ENCODE data around the gene CD72. TPM values are rescaled to one million over a fixed set of nuclear protein-coding genes. Genes with fewer than 3 reads are reported as not detected.

Gene CD72
- total RNA-seq, 1 donor from 2014 or later = 0.56 TPM

- H3K4me3 ChIP-seq = no peak overlapping the region
- H3K4me1 Mint-ChIP-seq = no peaks in the 10 kb centered on the region
- no peaks in the 10 kb centered on the region for H3K4me1 ChIP-seq
- H3K36me3 ChIP-seq = no peaks in the 10 kb centered on the region
- no peaks in the 10 kb centered on the region for H3K27me3 ChIP-seq
- no peaks in the 10 kb centered on the region for H3F3A ChIP-seq (ENCODE audit: low read depth)
- no peaks in the 10 kb centered on the region for H3K79me2 ChIP-seq (ENCODE audit: low read depth)
- no peak overlapping the region for H3K27ac ChIP-seq
- H3K9me3 ChIP-seq (ENCODE audit: low read depth) = no peaks in the 10 kb centered on the region
- no peak overlapping the region for H3K9ac ChIP-seq
- no peaks in the 10 kb centered on the region for H4K20me1 ChIP-seq (ENCODE audit: low read depth)
- peaks cover 3% of the 10 kb centered on the region for H3K9me3 Mint-ChIP-seq
- H2AFZ ChIP-seq (replicated peaks) = no peak overlapping the region
- no peaks in the 10 kb centered on the region for H3K27me3 Mint-ChIP-seq (ENCODE audit: insufficient read depth, low read depth)
- H3K4me2 ChIP-seq = no peak overlapping the region
- DNase-seq (ENCODE audit: low spot score) = no peak
- H3K36me3 Mint-ChIP-seq = peaks cover 1% of the 10 kb centered on the region
- TF ChIP-seq EZH2 (IDR thresholded peaks at IDR 0.05) (no peak), EZH2phosphoT487 (IDR thresholded peaks at IDR 0.05) (no peak)
- TF ChIP-seq, protein P1, sequence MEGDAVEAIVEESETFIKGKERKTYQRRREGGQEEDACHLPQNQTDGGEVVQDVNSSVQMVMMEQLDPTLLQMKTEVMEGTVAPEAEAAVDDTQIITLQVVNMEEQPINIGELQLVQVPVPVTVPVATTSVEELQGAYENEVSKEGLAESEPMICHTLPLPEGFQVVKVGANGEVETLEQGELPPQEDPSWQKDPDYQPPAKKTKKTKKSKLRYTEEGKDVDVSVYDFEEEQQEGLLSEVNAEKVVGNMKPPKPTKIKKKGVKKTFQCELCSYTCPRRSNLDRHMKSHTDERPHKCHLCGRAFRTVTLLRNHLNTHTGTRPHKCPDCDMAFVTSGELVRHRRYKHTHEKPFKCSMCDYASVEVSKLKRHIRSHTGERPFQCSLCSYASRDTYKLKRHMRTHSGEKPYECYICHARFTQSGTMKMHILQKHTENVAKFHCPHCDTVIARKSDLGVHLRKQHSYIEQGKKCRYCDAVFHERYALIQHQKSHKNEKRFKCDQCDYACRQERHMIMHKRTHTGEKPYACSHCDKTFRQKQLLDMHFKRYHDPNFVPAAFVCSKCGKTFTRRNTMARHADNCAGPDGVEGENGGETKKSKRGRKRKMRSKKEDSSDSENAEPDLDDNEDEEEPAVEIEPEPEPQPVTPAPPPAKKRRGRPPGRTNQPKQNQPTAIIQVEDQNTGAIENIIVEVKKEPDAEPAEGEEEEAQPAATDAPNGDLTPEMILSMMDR (IDR thresholded peaks at IDR 0.05) = no peak
- H3K27ac Mint-ChIP-seq = no peak overlapping the region
- no peak overlapping the region for H3K4me3 Mint-ChIP-seq
Observed at GRCh38 chr9:35574578-35575122, 43.6 kb downstream of the CD72 start.

- Mint-ChIP-seq H3K4me1 (no peaks in the 10 kb centered on the region), H3K27me3 (ENCODE audit: insufficient read depth, low read depth) (no peaks in the 10 kb centered on the region), H3K36me3 (no peaks in the 10 kb centered on the region), H3K9me3 (no peaks in the 10 kb centered on the region), H3K27ac (no peak overlapping the region), H3K4me3 (no peak overlapping the region)
- no peaks in the 10 kb centered on the region for H3K9me3 ChIP-seq (ENCODE audit: low read depth)
- DNase-seq (ENCODE audit: low spot score) = no peak
- H3F3A ChIP-seq (ENCODE audit: low read depth) = no peaks in the 10 kb centered on the region
- TF ChIP-seq, protein P1 (IDR thresholded peaks at IDR 0.05) = no peak
- TF ChIP-seq EZH2 (IDR thresholded peaks at IDR 0.05) (no peak), EZH2phosphoT487 (IDR thresholded peaks at IDR 0.05) (no peak)
- H2AFZ ChIP-seq (replicated peaks) = no peak overlapping the region
- no peaks in the 10 kb centered on the region for H3K27me3 ChIP-seq
- no peaks in the 10 kb centered on the region for H3K4me1 ChIP-seq
- H3K4me3 ChIP-seq = no peak overlapping the region
- H3K27ac ChIP-seq = no peak overlapping the region
- H3K4me2 ChIP-seq = no peak overlapping the region
- H3K9ac ChIP-seq = no peak overlapping the region
- H3K36me3 ChIP-seq = no peaks in the 10 kb centered on the region
- H3K79me2 ChIP-seq (ENCODE audit: low read depth) = no peaks in the 10 kb centered on the region
- no peaks in the 10 kb centered on the region for H4K20me1 ChIP-seq (ENCODE audit: low read depth)
Observed at GRCh38 chr9:35570709-35571504, 47.3 kb downstream of the CD72 start.

DNA sequence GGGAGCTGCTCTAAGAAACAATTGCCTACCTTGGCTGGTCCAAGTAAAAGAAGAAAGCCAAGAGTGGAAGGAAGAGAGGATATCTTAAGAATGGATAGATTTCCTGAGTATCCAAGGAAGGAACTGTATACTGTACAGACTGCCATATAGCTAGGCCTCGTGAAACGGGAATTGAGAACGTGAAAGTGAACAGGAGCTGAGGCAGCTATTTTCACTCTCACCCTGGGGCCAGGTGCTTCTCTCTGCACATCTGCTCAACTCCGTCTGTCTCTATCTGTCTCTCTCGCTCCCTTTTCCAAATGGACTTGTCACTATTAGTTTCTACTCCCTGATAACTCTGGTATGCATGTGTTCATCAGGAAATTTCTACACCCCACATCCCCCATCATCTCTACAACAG, 49.0 kb downstream of the CD72 start:
- Mint-ChIP-seq H3K27me3 (ENCODE audit: insufficient read depth, low read depth) (peaks cover 2% of the 10 kb centered on the region), H3K4me1 (peaks cover 1% of the 10 kb centered on the region), H3K36me3 (no peaks in the 10 kb centered on the region), H3K9me3 (no peaks in the 10 kb centered on the region), H3K4me3 (no peak overlapping the region), H3K27ac (no peak overlapping the region)
- H3K4me1 ChIP-seq = peaks cover 1% of the 10 kb centered on the region
- H3F3A ChIP-seq (ENCODE audit: low read depth) = no peaks in the 10 kb centered on the region
- no peak overlapping the region for H2AFZ ChIP-seq (replicated peaks)
- no peak overlapping the region for H3K4me3 ChIP-seq
- no peaks in the 10 kb centered on the region for H3K9me3 ChIP-seq (ENCODE audit: low read depth)
- no peak overlapping the region for H3K27ac ChIP-seq
- no peaks in the 10 kb centered on the region for H3K36me3 ChIP-seq
- H3K27me3 ChIP-seq = no peaks in the 10 kb centered on the region
- no peaks in the 10 kb centered on the region for H3K79me2 ChIP-seq (ENCODE audit: low read depth)
- TF ChIP-seq, protein P1 (IDR thresholded peaks at IDR 0.05) = no peak
- TF ChIP-seq EZH2 (IDR thresholded peaks at IDR 0.05) = no peak
- H3K4me2 ChIP-seq = no peak overlapping the region
- no peaks in the 10 kb centered on the region for H4K20me1 ChIP-seq (ENCODE audit: low read depth)
- H3K9ac ChIP-seq = no peak overlapping the region
- no peak for DNase-seq (ENCODE audit: low spot score)

All from neural progenitor cell (in vitro differentiated cells).